ENCODE data around the gene SH2D4B.
"Not testable (repeated sequence)": the region's sequence is repeated elsewhere in the genome, so short reads cannot be mapped to it uniquely, and the experiment has no call there.

SH2D4B gene

DNA sequence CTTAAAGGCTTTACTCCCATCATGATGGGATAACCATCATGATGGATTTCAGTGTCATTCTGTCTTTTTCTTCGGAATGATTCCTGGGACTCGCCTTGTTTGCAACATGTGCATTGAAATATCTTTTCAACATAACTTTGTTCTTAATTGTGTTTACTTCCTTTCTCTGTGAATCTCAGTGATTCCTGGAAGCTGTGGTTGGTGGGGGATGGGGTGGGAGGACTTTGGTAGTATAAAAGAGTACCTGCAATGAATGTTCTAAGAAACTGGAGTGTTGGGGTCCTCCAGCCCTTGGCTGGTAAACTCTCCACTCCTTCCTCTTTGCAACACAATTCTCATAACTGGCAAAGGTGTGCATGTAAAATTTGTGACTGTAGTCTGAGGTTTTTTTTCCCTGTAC is 11.5 kb upstream of the SH2D4B start:
- DNase-seq: no peak

DNA sequence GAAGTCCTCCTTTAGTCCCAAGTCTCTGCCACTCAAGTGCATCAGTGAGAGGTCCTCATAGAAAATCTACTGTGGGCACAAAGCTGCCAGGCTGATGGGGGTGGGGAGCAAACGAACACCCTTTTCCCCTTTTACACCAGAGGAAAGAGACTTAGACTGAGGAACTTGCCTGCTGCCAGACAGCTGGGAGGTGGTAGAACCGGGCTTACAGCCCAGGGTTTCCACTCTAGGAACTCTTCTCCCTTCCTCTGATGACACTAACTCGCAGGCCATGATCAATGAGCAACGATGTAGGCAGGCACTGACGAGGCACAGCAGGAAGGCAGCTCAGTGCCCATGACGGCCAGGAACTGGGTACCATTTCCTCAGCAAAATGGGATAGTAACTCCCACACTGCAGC is 11.0 kb upstream of the SH2D4B start:
- DNase-seq: no peak

DNA sequence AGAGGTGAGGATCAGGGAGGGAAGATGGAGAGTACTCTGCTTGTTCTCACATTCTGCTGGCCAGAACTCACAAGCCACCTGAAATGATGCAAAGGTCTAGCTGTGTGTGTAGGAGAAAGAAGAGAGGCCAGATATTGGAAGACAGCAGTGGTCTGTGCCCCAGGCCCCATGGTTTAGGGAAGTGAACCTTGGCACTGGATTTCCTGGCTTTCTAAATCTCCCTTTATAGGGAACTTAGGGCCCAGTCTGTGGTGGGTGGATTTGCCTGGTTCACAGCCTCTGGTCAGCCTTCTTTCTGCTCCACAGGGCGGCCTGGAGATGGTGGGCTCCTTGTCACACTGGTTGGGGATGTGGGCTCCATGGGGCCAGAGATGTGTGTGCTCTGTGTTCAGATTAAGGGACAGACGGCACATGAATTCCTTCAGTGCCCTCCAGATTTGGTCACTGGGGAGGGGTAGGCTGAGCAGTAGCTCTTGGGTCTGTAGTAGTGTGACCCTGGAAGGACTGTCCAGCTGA is 9.5 kb upstream of the SH2D4B start:
- DNase-seq: no peak

DNA sequence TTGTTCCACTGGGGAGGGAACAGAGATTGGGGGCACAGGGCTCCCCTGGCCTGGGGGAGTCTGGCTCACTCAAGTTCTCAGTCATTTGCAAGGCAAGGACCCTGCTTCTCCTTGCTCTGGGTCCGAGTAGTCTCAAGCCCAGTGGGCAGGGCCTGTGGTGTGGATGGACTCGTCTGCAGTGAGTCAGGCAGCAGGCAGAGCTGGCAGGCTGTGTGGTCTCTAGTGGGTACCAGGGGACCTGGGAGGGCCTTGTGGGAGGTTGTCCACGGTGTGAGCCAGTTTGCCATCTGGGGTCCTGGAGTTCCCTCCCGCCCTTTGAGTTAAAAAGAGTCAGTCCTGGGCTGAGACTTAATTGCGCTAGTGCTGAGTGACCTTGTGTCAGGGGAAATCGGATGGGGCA is 8.8 kb upstream of the SH2D4B start:
- DNase-seq: no peak

DNA sequence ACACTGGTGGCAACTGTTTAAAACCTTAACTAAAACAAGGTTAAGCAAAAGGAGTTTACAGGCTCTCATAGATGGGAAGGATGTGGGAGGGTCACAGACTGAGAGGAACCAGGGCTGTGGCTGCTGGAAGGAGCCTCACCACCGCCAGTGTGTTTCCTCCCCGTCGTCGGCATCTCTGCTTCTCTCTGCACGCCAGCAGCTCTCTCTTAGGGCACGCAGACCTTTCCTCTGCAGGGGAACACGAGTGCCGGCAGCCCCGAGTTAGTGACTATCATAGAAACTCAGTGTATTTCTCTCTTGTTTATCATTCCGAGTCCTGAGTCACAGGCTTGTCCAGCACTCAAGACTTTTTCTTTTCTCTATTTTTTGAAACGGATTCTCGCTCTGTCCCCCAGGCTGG is 8.1 kb upstream of the SH2D4B start:
- DNase-seq: no peak

DNA sequence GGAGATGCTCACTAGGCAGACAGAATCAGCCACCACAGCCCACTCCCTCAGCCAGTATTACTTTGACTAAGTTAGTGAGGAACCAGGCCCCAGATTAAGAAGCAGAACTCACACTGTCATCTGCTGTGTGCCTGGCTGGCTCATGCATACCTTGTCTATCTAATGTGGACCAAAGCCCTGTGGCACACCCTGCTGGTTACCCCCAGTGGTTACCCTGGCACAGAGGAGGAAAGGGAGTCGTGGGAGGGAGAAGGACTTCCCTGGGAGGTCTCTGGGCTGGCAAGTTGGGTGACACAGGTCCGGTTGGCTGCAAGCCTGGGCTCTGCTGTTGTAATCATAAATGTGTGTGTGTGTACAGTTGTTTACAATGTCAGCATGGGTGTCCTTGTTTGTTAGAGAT is 7.5 kb upstream of the SH2D4B start:
- DNase-seq: no peak

DNA sequence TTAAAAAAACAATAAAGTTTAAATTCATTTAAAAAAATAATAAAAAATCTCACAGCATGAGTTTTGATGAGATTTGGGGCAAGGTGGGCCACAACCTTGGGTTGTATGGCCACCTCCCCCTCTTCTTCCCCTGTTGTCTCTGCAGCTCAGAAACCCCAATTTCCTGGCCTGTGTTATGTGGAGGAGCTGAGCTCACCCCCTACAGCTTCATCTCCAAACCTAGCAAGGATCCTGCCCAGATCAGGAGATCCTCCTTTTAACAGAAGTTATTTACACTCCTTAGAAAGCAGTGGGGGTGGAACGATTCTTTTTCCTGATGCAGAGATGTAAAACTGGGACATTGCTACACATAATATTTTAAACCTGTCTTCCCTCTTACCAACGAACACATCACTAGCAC is 6.9 kb upstream of the SH2D4B start:
- no peak for DNase-seq

DNA sequence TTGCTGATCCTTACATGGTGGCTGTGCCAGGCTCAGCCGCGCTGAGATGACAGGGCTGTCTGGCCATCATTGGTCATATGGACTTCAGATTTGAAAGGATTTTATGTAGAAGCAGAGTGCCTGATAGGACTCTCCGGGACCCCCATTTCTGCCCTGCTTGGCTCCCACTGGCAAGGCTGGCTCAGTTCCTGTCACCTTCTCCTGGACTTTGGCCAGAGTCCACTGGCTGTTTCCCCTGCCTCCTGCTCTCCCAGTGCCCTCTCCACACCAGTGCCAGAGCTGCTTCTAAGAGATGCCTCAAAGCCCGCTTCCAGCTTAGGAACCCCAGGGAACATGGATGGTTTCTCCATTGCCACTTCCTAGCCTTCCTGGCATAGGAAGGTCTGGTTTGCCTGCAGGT is 5.1 kb upstream of the SH2D4B start:
- DNase-seq: no peak

DNA sequence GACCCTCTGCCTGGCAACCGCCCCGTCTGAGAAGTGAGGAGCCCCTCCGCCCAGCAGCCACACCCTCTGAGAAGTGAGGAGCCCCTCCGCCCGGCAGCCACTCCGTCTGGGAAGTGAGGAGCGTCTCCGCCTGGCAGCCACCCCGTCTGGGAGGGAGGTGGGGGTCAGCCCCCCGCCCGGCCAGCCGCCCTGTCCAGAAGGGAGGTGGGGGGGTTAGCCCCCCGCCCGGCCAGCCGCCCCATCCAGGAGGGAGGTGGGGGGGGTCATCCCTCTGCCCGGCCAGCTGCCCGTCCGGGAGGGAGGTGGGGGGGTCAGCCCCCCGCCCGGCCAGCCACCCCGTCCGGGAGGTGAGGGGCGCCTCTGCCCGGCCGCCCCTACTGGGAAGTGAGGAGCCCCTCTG is 3.6 kb upstream of the SH2D4B start:
- DNase-seq: not testable (repeated sequence)

DNA sequence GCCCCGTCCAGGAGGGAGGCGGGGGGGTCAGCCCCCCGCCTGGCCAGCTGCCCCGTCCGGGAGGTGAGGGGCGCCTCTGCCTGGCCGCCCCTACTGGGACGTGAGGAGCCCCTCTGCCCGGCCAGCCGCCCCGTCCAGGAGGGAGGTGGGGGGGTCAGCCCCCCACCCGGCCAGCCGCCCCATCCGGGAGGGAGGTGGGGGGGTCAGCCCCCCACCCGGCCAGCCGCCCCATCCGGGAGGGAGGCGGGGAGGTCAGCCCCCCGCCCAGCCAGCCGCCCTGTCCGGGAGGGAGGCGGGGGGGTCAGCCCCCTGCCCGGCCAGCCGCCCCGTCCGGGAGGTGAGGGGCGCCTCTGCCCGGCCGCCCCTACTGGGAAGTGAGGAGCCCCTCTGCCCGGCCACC is 3.1 kb upstream of the SH2D4B start:
- not testable (repeated sequence) for DNase-seq

DNA sequence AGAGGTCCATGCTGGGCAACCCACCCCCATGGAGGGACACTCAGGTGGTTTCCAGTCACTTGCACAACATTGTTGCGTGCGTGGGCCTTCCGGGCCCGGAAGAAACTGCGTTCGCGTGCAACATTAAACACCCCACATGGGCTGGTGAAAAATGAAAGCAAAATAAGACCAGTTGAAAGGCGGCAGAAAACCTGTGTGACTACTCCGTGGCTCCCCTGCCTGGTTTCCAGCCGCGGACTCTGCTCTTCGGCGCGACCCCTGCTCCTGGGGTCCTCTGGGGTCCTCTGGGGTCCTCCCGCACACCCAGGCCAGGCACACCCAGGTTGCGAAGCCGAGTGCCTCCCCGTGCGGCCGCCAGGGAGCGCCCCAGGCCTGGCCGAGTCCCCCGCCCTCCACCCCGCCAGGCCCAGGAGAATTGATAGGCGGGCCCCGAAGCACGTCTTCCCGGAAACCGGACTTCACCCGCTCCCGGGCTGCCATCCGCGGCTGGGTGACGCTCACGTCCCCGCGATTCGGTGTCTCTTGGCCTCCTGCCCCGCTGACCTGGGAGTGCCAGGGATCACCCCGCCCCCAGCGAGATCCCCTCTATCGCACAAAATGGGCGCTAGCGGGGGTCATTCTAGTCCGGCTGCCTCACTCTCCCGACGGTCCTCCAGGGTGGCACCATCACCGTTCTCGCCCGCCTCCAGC is 1.9 kb upstream of the SH2D4B start:
- DNase-seq: peak; percentile 32 to 57 (median 47)

DNA sequence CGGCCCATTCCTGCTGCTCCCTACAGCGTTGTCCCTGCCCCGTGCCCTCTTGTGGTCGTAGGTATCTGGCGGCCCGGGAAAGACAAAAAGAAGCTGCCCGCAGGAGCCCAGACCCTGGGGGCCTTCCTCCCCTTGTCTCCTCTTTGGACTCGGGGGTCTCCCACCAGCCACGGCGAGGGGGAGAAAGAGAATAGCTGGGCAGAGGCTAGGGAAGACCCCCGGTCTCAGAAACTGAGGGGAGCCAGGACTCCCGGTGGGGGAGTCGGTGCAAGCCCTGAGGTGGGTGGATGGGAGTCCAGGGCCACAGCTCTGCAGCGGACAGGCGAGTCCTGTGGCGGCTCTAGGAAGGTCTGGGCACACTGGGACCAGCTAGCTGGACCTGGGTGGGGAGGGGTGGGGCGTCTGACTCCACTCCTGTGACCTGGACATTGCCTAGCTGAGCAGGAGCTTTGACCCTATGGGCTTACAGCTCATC is 1.3 kb upstream of the SH2D4B start:
- no peak for DNase-seq

DNA sequence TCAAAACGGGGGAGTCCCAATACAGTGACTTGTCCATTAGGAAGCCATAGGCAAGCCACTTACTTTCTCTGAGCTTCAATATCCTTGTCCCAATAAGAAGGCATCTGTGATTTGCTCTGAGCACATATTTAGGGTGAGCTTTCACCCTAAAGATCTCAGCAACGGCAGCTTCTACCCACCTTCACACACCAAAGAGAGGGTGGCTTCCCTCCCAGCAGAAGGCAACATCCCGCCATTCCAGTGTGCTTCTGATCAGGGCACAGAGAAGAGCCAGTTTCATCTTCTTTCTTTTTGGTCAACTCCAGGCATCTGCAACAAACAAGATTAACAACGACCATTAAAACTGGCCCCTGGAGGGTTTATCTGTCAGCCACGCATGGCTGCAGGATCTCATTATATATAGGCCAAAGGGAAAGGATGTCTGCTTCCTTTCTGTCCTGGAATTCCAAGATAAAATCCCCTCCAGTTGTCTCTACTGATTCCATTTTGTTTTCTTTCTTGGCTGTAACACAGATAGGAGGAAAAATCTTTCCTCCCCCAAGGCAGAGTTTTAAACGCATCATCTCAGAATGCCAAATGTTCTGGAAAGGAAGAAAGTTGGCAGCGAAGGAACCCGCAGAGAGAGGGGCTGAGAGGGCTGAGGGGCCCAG is 491 bp upstream of the SH2D4B start:
- no peak for DNase-seq

DNA sequence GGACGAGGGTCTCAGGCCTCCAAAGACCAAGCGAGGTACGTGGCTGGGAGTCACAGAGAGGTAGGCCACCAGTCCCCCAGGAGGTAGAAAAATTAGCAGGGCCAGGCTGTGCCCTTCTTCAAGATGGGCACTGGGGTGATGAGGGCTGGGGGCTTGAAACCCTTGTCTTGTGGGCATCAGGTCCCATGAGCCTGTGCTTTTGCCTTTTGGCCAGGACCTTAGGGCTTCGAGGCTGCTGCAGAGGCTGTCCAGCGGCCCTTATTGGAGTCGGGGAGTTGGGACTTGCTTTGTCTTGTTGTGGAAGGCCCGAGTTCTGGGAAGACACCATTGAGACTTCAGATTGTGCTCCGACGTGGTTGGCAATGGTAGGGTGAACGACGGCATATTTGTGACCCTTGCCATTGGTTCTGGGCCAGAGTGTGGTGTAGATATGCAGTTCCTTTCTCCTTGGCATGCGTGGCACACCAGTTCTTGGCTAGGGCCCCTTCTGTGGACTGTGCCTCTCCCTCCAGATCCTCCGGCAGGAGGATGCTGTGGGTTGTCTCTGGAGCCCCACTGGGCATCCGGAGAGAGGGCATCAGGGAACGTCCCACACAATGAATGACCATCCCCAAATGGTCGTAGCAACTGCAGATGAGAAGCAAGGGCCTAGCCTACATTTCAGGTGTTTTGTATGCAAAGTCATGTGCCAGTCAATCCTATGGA is 931 bp downstream of the SH2D4B start:
- DNase-seq: no peak

DNA sequence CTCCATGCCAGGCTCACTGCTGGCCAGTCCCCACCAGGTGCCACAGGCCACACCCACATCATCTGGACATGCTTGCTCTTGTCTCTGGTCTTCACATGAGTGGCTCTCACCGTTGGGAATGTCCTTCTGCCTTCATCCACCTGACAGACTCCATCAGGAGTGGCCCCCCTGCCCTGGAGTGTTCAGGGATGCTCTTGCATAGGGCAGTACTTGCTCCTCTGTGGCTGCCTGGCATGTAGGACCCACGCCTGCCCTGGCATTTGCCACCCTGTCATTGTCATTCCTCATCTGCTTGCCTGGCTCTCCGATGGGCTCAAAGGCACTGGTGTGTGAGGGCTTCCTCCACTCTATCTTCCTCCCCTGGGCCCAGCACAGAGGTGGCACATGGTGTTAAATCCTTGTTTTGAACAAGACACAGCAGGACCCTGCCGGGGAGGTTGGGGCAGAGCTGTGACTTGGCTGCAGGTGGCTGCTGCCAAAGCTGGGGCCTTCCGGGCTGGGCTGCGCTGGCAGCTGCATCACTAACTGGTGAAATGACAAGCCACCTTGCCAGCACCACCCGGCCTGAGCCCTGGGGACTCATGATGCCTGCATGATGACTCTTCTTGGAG is 1.8 kb downstream of the SH2D4B start:
- peak in 1 of 3 experiments; percentile 1 for DNase-seq

DNA sequence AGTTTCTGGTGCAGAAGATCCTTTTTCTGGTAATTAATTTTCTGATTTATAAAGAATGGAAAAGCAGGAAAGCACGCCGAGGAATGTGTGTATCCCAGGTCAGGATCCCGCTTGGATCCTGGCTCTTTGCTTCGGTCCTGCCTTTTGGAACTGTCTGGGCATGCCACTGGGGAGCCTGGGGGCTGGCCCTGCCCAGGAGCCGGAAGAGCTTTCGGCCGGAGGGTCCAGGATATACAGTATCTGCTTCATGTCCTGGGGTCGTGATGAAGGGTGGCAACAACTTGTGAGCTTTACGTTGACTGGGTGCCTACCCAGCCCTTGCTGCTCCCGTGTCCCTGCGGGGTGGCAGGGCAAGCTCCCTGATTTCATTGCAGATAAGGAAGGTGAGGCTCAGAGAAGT is 2.4 kb downstream of the SH2D4B start:
- no peak for DNase-seq

DNA sequence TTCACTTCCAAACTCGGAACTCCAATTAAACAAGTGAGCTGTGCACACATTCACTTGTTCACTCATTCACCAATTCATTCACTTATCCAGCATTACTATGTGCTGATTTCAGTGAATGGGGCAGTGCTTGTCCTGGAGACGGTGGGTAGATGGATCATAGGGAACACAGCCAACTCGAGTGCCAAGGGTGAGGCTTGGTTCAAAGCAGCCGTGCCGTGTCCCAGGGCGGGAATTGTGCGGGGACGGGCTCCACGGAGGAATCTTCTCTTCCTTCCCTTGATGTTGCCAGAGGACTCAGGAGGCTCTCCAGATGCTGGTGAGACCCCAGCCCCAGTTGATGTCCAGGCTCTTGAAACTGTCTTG is 2.9 kb downstream of the SH2D4B start:
- DNase-seq: no peak

DNA sequence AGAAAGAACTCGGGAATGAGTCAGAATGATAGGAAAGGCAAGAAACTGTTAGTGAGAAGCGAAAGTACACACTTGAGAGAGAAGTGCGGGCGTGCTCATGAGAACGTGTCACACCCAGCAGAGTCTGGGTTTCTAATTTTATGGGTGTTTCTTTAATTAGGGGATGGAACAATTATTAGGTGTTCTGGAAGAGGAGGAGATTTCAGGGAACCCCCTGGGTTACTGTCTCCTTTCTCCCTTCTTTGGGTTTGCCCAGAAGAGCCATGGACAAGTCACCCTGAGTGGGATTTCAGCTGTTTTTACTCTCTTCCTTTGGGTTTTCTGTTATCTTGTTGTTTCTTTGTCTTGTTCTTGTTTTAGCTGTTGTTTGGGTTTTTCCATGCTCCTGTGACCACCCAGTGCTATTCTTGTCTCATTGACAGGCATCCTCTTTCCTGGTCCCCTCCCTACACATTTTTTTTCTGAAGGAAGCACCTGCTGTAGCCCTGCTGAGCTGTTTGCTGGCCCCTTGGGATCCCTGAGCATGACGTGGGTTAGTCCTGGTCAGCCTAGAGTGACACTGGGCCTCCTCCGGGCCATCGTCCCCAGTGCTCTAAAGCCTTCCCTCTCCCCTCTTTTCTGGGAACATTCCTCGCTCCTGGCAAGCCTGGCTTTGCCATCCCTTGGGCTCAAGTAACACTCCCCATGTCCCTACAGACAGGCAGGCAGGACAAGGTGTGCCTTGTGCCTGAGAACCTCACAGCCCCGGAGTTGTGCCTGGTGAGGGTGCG is 3.5 kb downstream of the SH2D4B start:
- DNase-seq: peak in 1 of 3 experiments; percentile 19

DNA sequence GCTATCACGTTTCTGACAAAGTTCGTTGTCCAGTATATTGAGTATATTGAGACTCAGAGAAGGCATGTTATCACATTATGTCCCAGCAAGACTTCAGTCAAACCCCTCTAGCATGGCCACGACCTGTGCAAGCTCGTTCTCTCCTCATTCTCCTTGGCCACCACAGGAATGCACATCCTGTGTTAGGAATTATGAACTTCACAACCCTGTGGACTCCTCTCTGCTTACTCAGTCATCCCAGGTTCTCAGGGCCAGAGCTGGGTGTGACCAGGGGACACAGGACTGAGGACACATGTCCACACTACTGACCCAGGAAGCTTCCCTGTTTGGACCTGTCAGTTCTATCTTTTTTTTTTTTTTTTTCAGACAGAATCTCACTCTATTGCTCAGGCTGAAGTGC is 4.4 kb downstream of the SH2D4B start:
- DNase-seq: no peak

DNA sequence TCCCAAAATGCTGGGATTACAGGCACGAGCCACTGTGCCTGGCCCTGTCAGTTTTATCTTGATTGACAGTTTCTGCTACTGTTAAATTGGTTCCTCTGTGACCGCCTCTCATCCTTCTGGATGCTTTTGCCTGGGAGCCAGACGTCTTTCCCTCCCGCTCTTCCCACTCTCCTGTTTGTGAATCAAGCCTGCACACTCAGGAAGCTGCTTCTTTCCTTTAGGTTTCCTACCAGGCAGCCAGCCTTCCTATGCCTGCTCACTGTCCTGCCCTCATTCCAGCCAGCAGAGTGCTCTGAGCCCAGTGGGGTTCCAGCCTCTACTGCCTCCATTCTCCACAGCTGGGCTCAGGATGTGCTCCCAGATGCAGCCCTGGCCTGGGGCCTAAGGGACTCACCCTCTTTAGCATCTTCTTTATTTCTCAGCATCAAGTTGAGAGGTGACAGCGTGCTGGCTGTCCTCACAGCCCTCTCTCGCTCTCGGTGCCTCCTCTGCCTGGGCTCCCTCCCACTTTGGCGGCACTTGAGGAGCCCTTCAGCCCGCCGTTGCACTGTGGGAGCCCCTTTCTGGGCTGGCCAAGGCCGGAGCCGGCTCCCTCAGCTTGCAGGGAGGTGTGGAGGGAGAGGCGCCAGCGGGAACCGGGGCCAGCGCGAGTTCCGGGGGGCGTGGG is 5.1 kb downstream of the SH2D4B start:
- DNase-seq: no peak

DNA sequence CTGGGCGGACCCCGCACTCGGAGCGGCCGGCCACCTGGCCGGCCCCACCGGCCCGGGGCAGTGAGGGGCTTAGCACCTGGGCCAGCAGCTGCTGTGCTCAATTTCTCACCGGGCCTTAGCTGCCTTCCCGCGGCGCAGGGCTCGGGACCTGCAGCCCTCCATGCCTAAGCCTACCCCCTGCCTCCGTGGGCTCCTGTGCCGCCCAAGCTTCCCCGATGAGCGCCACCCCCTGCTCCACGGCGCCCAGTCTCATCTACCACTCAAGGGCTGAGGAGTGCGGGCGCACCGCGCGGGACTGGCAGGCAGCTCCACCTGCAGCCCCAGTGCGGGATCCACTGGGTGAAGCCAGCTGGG is 5.6 kb downstream of the SH2D4B start:
- not testable (repeated sequence) for DNase-seq

DNA sequence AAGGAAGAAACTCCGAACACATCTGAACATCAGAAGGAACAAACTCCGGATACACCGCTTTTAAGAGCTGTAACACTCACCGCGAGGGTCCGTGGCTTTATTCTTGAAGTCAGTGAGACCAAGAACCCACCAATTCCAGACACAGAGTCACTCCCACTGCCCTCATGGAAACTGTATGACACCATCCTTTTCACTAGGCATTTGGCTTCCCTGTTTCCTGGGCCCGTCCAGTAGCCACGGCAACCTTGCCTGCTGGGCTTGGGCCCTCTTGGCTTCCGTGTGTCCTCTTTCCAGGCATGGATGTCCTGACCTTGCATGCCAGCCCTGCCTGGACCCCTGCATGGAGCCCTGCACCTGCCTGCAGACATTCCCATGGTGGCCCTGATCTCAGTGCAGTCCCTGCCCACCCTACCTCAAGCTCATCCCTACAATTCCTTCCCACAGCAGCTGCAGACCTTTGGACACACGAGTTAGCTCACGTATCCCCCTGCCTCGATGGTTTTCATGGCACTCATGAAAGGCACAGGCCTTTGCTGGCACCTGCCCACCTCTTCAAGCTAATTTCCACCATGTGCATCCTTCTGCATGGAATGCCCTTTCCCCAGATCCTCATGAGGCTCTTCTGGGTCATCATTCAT is 6.7 kb downstream of the SH2D4B start:
- DNase-seq: no peak
